Stimulated activated naive CD4-positive, alpha-beta T cell treated with Interleukin-2 at 50 U/mL for 16 hours (primary cell): ENCODE data around the gene EPGN.
"Not testable (repeated sequence)": the region's sequence is repeated elsewhere in the genome, so short reads cannot be mapped to it uniquely, and the experiment has no call there.

Experiments
- DNase-seq: peaks from one replicate; lab custom pipeline; 2025; lab: John Stamatoyannopoulos, UW

Gene EPGN

DNA sequence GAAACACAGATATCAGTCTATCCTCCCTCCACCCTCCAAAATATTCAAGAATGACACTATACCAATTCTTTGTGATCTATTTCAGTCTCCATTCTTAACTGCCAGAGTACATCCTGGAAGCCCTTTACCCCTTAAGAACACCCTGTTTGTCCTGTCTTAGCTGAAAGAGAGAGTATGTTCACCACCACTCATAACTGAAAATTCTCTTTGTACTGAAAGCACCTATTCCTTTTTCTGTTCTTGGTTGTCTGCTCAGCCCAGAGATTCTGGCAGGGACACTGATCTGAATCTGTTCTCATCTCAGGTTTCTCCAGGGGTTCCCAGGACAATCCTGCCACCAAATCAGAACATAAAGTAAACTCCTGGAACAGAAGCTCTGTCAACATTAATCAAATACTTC is 31.2 kb downstream of the EPGN start:
- no peak for DNase-seq

DNA sequence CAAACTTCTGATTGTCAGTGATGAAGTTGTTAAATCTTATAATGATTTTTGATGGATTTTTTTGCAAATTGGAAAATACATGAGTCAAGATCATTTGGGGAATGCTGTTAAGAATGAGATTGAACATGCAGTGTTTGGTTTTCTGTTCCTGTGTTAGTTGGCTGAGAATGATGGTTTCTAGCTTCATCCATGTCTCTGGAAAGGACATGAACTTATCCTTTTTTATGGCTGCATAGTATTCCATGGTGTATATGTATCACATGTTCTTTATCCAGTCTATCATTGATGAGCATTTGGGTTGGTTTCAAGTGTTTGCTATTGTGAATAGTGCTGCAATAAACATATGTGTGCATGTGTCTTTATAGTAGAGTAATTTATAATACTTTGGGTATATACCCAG is 32.2 kb downstream of the EPGN start:
- DNase-seq, result not testable (repeated sequence)

DNA sequence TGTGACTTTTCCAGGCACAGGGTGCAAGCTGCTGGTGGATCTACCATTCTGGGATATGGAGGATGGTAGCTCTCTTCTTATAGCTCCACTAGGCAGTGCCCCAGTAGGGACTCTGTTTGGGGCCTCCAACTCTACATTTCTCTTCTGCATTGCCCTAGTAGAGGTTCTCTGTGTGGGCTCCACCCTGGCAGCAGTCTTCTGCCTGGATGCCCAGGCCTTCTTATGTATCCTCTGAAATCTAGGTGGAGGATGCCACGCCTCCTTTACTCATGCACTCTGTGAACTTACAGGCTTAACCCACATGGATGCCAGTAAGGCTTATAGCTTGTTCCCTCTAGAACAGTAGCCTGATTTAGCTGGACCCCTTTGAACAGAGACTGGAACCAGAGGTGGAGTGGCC is 35.8 kb downstream of the EPGN start:
- no peak for DNase-seq

DNA sequence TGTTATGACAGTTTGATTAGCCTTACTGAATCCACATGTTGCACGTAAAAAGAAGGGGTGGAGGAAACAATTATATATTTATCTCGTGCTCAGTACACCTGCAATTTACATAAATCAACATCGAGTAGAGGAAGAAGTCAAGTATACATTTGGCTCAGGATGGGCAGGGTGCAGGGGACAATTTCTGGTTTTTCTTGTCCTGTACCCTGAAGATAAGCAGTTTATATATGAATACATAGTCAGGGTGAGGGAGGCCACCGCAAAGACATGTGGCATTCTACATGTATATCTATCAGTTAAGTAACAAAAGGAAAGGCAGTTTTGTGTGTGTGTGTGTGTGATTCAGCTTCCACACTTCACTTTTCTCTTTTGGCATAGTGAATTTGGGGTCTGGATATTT is 45.6 kb downstream of the EPGN start:
- no peak for DNase-seq

DNA sequence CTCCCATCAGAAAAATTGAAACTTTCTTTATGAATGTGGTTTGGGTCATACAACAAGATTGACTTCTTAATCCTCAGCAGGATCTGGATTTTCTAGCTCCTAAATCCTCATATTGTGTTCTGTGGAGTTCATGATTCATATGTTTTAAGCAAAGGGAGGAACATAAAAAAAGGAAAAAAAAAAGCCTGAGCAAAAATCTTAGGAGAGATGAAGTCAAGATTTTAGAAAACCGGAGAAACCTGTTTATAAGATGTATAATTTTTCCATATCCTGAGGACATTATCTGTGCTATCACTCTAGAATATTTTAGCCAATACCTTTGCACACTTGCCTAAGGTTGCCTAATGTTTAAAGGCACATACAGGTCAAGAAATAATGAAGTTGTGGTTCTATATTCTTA is 49.7 kb downstream of the EPGN start:
- no peak for DNase-seq

DNA sequence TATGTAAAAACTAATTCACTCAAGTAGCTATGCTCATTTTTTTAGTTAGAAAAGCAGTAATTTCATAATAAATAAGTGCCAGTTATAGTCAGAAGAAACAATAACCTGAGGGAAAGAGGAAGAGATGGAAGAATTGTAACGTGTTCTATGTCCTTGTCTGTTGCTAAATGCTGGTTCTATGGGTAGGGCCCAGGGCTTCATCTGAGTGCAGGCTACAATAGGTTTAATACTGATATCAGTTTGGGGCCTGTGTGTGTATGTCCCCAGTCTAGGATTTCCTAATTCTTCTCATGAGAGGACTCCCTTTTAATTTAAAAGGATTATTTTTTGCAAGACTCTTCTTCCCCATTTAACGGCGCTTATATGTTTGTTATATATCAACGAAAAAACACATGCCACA is 53.4 kb downstream of the EPGN start:
- DNase-seq, result no peak

DNA sequence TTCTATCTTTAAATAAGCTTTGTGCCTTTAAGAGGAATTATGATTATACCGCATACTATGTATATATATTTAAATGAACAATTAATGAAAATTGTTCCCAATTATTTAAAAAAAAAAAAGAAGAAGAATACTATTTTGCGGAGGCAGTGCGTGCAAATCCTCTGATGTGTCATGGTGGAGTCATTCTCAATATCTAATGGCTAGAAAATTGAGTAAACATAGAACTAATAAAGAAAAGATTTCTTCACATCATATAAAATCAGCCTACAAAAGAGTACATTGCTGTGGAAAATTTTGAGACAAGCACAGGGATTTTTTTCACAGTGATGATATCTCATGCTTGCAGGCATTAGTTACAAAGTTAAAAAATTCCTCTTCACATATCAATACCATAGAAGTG is 54.1 kb downstream of the EPGN start:
- DNase-seq, result no peak

DNA sequence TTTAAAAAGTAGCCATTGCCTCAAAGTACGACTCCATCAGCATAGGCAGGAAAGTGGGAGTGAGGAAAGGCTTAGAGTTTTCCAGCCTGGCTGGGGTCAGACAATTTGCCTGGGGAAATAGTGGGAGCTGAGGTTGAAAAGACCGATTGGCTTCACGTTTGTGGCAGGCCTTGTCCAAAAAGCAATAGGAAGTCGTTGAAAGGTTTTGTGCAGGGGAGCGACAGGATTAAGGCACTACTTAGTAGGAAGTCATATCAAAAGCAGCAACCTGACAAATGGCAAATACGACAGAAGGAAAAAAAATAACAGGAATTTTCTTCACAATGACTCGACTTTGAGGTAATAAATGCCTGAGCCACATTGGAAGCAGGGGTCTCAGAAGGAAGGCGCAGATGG is 56.0 kb downstream of the EPGN start:
- DNase-seq, result no peak

DNA sequence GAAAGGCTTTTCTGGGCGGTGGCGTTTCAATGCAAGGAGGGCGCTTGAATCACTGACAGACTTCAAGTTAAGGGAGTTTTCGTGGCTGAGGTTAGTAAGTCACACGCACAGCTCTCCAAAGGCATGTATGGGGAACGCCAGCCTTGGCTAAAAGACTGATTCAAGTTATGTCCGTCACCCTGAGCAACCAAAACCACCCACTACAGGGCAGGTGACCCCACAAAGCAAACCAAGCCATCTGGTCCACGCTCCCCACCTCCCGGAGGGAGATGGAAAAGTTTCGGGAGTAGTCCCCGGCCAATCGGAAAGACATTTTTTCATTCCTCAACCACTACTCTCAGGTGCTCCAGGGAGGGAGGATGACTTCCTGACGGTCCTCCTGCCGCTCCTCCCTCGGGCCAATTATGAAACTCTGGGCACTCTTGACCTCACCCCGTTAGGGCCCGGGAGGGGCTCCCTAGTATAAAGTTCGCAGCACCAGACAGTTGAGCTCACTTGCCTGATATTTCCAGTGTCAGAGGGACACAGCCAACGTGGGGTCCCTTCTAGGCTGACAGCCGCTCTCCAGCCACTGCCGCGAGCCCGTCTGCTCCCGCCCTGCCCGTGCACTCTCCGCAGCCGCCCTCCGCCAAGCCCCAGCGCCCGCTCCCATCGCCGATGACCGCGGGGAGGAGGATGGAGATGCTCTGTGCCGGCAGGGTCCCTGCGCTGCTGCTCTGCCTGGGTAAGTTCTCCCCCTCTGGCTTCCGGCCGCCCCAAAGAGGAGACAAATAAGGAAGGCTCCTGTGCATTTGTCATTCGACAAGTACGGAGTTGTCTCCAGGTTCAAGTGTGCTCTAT is 56.6 kb downstream of the EPGN start, which contains the start of gene EREG:
Gene EREG (plus strand): TSS at position 494 of the 840 bp plus-strand sequence. CDS start 164 bp downstream, at position 658.
- no peak for DNase-seq

DNA sequence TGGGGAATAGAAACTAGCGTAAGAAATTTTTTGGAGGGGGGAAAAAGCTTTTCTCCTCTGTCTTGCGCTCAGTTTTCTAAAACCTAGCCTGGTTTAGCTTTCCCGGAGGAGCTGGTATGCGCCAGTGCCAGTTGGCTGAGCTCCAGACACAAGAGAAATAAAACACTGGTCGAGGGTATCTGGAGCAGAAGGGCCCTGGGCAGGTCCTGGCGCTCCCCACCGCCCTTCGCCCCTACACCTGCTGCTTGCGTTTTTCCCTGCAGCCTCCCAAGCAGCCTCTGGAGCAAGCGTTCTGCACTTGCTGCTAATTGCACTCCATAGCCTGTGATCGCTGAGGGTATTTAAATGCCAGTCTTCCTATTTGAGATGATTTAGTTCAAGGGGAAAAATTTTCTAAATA is 57.5 kb downstream of the EPGN start:
- no peak for DNase-seq
